Psoas muscle (tissue), 8 donors: ENCODE measurements around the gene DYNC1I1. TPM values are rescaled to one million over a fixed set of nuclear protein-coding genes. Genes with fewer than 3 reads are reported as not detected.

Experiments
- ATAC-seq, 4 donors: fragments of 200-7000 bp; cut with Tn5 transposase; one replicate each; pipeline ENCODE4 v1.9.1; 2020; ENCODE audit warnings: moderate library complexity in 3 of 4, mild to moderate bottlenecking in 2 of 4
- DNase-seq, 2 donors: peaks; one replicate each; pipeline ENCODE4 v3.0.0-alpha.2; 2020
- H3K27ac ChIP-seq: fragments of 200-600 bp; one replicate; pipeline ENCODE4 v1.8.0; 2022
- H3K27me3 ChIP-seq, 3 donors: fragments of 200-600 bp in 1 of 3; one replicate each; pipeline versions ENCODE4 v1.6.1 to v1.8.0; 2013 to 2022; ENCODE audit warnings: low read length in 2 of 3, mild to moderate bottlenecking in 2 of 3, moderate library complexity in 1 of 3; ENCODE audit not compliant: insufficient read depth in 3 of 3
- H3K36me3 ChIP-seq, 2 donors: fragments of 200-600 bp in 1 of 2; one replicate each; pipeline versions ENCODE4 v1.6.1 to v1.8.0; 2013 to 2022; ENCODE audit warnings: low read depth in 1 of 2, mild to moderate bottlenecking in 1 of 2, moderate library complexity in 1 of 2; ENCODE audit not compliant: insufficient read depth in 1 of 2
- H3K4me1 ChIP-seq: fragments of 200-600 bp; one replicate; pipeline ENCODE4 v1.8.0; 2022
- H3K4me3 ChIP-seq: fragments of 200-600 bp; one replicate; pipeline ENCODE4 v1.8.0; 2022; ENCODE audit warnings: mild to moderate bottlenecking
- H3K9me3 ChIP-seq: fragments of 200-600 bp; one replicate; pipeline ENCODE4 v1.8.0; 2022
- CTCF ChIP-seq: fragments of 200-600 bp; IDR thresholded peaks from one replicate; pipeline ENCODE4 v1.8.0; 2022; ENCODE audit warnings: antibody characterized with exemption
- WGBS, 3 donors: extraction: QIAGEN DNeasy Blood & Tissue Kit; methylation state at CpG; one replicate each; pipeline versions ENCODE4 v1.1.6 to v1.1.7; 2013; 5-methylcytosine and 5-hydroxymethylcytosine counted together
- intact Hi-C, 2 donors: fragments of 100-400 bp; cut with DNase I; formaldehyde crosslinking; loops; one replicate each; pipeline versions ENCODE4 v1.11.0 to v1.14.2; 2022
- polyA plus RNA-seq, 3 donors: library from polyadenylated mRNA; stranded (reverse); fragments of 200-250 nt; gene quantifications; one replicate each; pipeline ENCODE4 v1.2.3, GENCODE V29; 2013
- total RNA-seq, 4 donors: library from RNA; stranded (reverse); fragmentation: NEBNext Ultra II Directional in 2 of 4; extraction: Animal tissue kit (Norgen Biotek cat#: 25700) in 2 of 4; gene quantifications; one replicate each; pipeline versions ENCODE4 v1.2.1 to v1.2.4, GENCODE V29; 2021 to 2023
- donor health status: healthy with polysubstance abuse.
- donor health status: DM: no; HTN: no; CAD: no; lungs with moderate emphysema.
- donor health status: Bipolar disorder and iron deficiency.
- donor health status: healthy.
- donor health status: DM: yes; HTN: yes; CAD: no.
- donor health status: DM: no; HTN: no; CAD: no.
- donor health status: DM: no; HTN: no; CAD: no.
- donor health status: DM: yes; HTN: yes; CAD: no.

DYNC1I1 gene
- total and polyA plus RNA-seq, 7 donors, result 3.0 to 28.8 (median 6.9) TPM

GRCh38 chr7:96067321-96067720 is 295.0 kb downstream of the DYNC1I1 start:
- Histone ChIP-seq H3K4me3 (no peak overlapping the region), H3K36me3 (no peaks in the 10 kb centered on the region), H3K27ac (no peak overlapping the region), H3K9me3 (no peaks in the 10 kb centered on the region), H3K4me1 (no peaks in the 10 kb centered on the region), H3K27me3 (peaks cover 0 to 8% (median 4%) of the 10 kb centered on the region in 3 donors)
- no peak for DNase-seq
- no peak for ATAC-seq
- WGBS, 3 donors, result 61 to 71% (median 70%) methylated on average over 1 of the region's 1 CpG
- intact Hi-C loops, result no loop called here
- no peak for TF ChIP-seq CTCF

GRCh38 chr7:96069401-96069800 is 297.0 kb downstream of the DYNC1I1 start:
- DNase-seq (no peak), ATAC-seq (no peak)
- Histone ChIP-seq H3K27me3 (peaks cover 0 to 3% (median 0%) of the 10 kb centered on the region in 3 donors), H3K4me3 (no peak overlapping the region), H3K9me3 (no peaks in the 10 kb centered on the region), H3K27ac (no peak overlapping the region), H3K36me3 (no peaks in the 10 kb centered on the region), H3K4me1 (no peaks in the 10 kb centered on the region)
- no peak for TF ChIP-seq CTCF
- 70 to 77% (median 73%) methylated on average over 3 of the region's 3 CpGs for WGBS, 3 donors
- intact Hi-C loops, result no loop called here

- H3K9me3 ChIP-seq, result no peaks in the 10 kb centered on the region
- no peaks in the 10 kb centered on the region for H3K36me3 ChIP-seq
- peaks cover 5% of the 10 kb centered on the region for H3K4me1 ChIP-seq
- ATAC-seq (no peak), DNase-seq (no peak)
- H3K4me3 ChIP-seq, result no peak overlapping the region
- intact Hi-C loops, result loop anchor here (1.0 to 5.0 kb wide), 2 partner anchors 952 kb away; no protein-coding TSS in a partner anchor
- no peak overlapping the region for H3K27ac ChIP-seq
- WGBS, 3 donors, result 59 to 71% (median 62%) methylated on average over 1 of the region's 1 CpG
- peaks cover 3 to 11% (median 3%) of the 10 kb centered on the region in 3 donors for H3K27me3 ChIP-seq
- TF ChIP-seq CTCF, result no peak
Measured at GRCh38 chr7:96074871-96075270, 302.5 kb downstream of the DYNC1I1 start.

- H3K36me3 ChIP-seq, result no peaks in the 10 kb centered on the region
- WGBS, 3 donors, result 1 to 2% (median 2%) methylated on average over 47 of the region's 47 CpGs
- H3K4me1 ChIP-seq, result peaks cover 5% of the 10 kb centered on the region
- intact Hi-C loops, result loop anchor here (1.0 to 5.0 kb wide), 2 partner anchors 952 kb away; no protein-coding TSS in a partner anchor
- DNase-seq (peak; percentile 53 to 69), ATAC-seq (peak; percentile 67 to 96 (median 86))
- no peaks in the 10 kb centered on the region for H3K9me3 ChIP-seq
- peak; percentile 80 for TF ChIP-seq CTCF
- peak overlapping the region; percentile 61 for H3K4me3 ChIP-seq
- peaks cover 3 to 11% (median 3%) of the 10 kb centered on the region in 3 donors for H3K27me3 ChIP-seq
- H3K27ac ChIP-seq, result no peak overlapping the region
Measured at GRCh38 chr7:96075510-96076349, 303.4 kb downstream of the DYNC1I1 start.
